PC-9 (cell line): Measurements from ENCODE around the gene USP9Y.

Experiments used
- EZH2 ChIP-seq: fragments of 200-600 bp; sonication (generic); IDR thresholded peaks from 2 replicates; pipeline ENCODE4 v1.8.0; 2017; ENCODE audit warnings: antibody characterized with exemption, low read depth
- TF ChIP-seq, protein P1 (sequence below): fragments of 200-600 bp; sonication (generic); conservative IDR thresholded peaks from 2 replicates; pipeline ENCODE4 v1.6.1; 2017; ENCODE audit warnings: mixed run types, antibody characterized with exemption, mild to moderate bottlenecking, moderate library complexity

GRCh38 chrY:12846793-12847192 is 145.8 kb downstream of the USP9Y start:
- TF ChIP-seq, protein P1, sequence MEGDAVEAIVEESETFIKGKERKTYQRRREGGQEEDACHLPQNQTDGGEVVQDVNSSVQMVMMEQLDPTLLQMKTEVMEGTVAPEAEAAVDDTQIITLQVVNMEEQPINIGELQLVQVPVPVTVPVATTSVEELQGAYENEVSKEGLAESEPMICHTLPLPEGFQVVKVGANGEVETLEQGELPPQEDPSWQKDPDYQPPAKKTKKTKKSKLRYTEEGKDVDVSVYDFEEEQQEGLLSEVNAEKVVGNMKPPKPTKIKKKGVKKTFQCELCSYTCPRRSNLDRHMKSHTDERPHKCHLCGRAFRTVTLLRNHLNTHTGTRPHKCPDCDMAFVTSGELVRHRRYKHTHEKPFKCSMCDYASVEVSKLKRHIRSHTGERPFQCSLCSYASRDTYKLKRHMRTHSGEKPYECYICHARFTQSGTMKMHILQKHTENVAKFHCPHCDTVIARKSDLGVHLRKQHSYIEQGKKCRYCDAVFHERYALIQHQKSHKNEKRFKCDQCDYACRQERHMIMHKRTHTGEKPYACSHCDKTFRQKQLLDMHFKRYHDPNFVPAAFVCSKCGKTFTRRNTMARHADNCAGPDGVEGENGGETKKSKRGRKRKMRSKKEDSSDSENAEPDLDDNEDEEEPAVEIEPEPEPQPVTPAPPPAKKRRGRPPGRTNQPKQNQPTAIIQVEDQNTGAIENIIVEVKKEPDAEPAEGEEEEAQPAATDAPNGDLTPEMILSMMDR = no peak
- no peak for TF ChIP-seq EZH2
